Measurements from ENCODE around the gene BCAS1.

BCAS1 gene

GRCh38 chr20:54047720-54048119, 22.7 kb downstream of the BCAS1 start:
- no peak for DNase-seq

- no peak for DNase-seq
These were observed 23.3 kb downstream of the BCAS1 start for GRCh38 chr20:54047048-54047447.

- no peak for DNase-seq
These were observed 26.2 kb downstream of the BCAS1 start for GRCh38 chr20:54044156-54044555.

GRCh38 chr20:54043076-54043967, 27.1 kb downstream of the BCAS1 start:
- no peak for DNase-seq

- DNase-seq = no peak
These were observed 28.4 kb downstream of the BCAS1 start for GRCh38 chr20:54042021-54042420.

GRCh38 chr20:54041336-54041735, 29.1 kb downstream of the BCAS1 start:
- no peak for DNase-seq

GRCh38 chr20:54040531-54040930, 29.9 kb downstream of the BCAS1 start:
- DNase-seq = no peak

GRCh38 chr20:54038961-54039360, 31.4 kb downstream of the BCAS1 start:
- DNase-seq = no peak

- DNase-seq = no peak
These were observed 32.9 kb downstream of the BCAS1 start for GRCh38 chr20:54037525-54037924.

- no peak for DNase-seq
These were observed 40.8 kb downstream of the BCAS1 start for GRCh38 chr20:54029643-54030042.

- DNase-seq = no peak
These were observed 41.2 kb downstream of the BCAS1 start for GRCh38 chr20:54029176-54029575.

- DNase-seq = no peak
These were observed 42.0 kb downstream of the BCAS1 start for GRCh38 chr20:54028276-54029011.

GRCh38 chr20:54027704-54028103, 42.7 kb downstream of the BCAS1 start:
- no peak for DNase-seq

- no peak for DNase-seq
These were observed 43.9 kb downstream of the BCAS1 start for GRCh38 chr20:54026295-54027064.

- no peak for DNase-seq
These were observed 45.1 kb downstream of the BCAS1 start for GRCh38 chr20:54025251-54025771.

GRCh38 chr20:54023406-54023805, 47.0 kb downstream of the BCAS1 start:
- DNase-seq = no peak

GRCh38 chr20:54021446-54022235, 48.8 kb downstream of the BCAS1 start:
- no peak for DNase-seq

- DNase-seq = no peak
These were observed 49.5 kb downstream of the BCAS1 start for GRCh38 chr20:54020868-54021267.

GRCh38 chr20:54020348-54020747, 50.0 kb downstream of the BCAS1 start:
- no peak for DNase-seq

- no peak for DNase-seq
These were observed 50.8 kb downstream of the BCAS1 start for GRCh38 chr20:54019585-54019984.

- no peak for DNase-seq
These were observed 51.3 kb downstream of the BCAS1 start for GRCh38 chr20:54019127-54019526.

GRCh38 chr20:54017846-54018245, 52.5 kb downstream of the BCAS1 start:
- DNase-seq = no peak
